Astrocyte (in vitro differentiated cells and primary cell): Measurements from ENCODE around the gene GRIP1. TPM values are rescaled to one million over a fixed set of nuclear protein-coding genes. Genes with fewer than 3 reads are reported as not detected.

Experiments used
- DNase-seq: peaks from one replicate; pipeline ENCODE4 v3.0.0-alpha.2; 2010; ENCODE audit warnings: low read depth
- FAIRE-seq: peaks from 2 replicates; lab custom pipeline; 2011; peaks lifted over from hg19 to GRCh38; lab: Jason Lieb, UNC
- H2AFZ ChIP-seq: 2 replicates; pipeline ENCODE4 v1.6.0; 2012; ENCODE audit warnings: low read depth, low read length, inconsistent platforms
- H3K27ac ChIP-seq: 2 replicates; pipeline ENCODE4 v1.5.1; 2011; ENCODE audit warnings: low read depth, low read length, inconsistent platforms
- H3K27me3 ChIP-seq: 2 replicates; pipeline ENCODE4 v1.6.0; 2011; ENCODE audit warnings: low read length, inconsistent platforms; ENCODE audit not compliant: insufficient read depth
- H3K36me3 ChIP-seq: 2 replicates; pipeline ENCODE4 v1.5.1; 2011; ENCODE audit warnings: low read length, inconsistent platforms; ENCODE audit not compliant: insufficient read depth
- H3K4me1 ChIP-seq: 2 replicates; pipeline ENCODE4 v1.5.1; 2011; ENCODE audit warnings: low read length, inconsistent platforms; ENCODE audit not compliant: insufficient read depth
- H3K4me2 ChIP-seq: 2 replicates; pipeline ENCODE4 v1.6.0; 2012; ENCODE audit warnings: low read length, inconsistent platforms
- H3K4me3 ChIP-seq: 2 replicates; pipeline ENCODE4 v1.5.1; 2011; ENCODE audit warnings: low read depth, mild to moderate bottlenecking, low read length, inconsistent platforms; ENCODE audit not compliant: insufficient read depth
- H3K79me2 ChIP-seq: 2 replicates; pipeline ENCODE4 v1.6.0; 2012; ENCODE audit warnings: mild to moderate bottlenecking, low read length, inconsistent platforms; ENCODE audit not compliant: insufficient read depth
- H3K9ac ChIP-seq: 2 replicates; pipeline ENCODE4 v1.6.0; 2012; ENCODE audit warnings: mild to moderate bottlenecking, low read length, inconsistent platforms
- H3K9me3 ChIP-seq: 2 replicates; pipeline ENCODE4 v1.5.1; 2012; ENCODE audit warnings: low read depth, mild to moderate bottlenecking, low read length, inconsistent platforms; ENCODE audit not compliant: insufficient read depth
- H4K20me1 ChIP-seq: 2 replicates; pipeline ENCODE4 v1.6.0; 2012; ENCODE audit warnings: low read length, inconsistent platforms; ENCODE audit not compliant: insufficient read depth
- H3K27ac Mint-ChIP-seq: one replicate; pipeline ENCODE4 v1.8.0; 2021; ENCODE audit warnings: mild to moderate bottlenecking, mixed read lengths; ENCODE audit not compliant: unreplicated experiment
- H3K27me3 Mint-ChIP-seq: one replicate; pipeline ENCODE4 v1.8.0; 2021; ENCODE audit warnings: low read depth, mixed read lengths; ENCODE audit not compliant: unreplicated experiment
- H3K36me3 Mint-ChIP-seq: one replicate; pipeline ENCODE4 v1.8.0; 2021; ENCODE audit warnings: low read depth, mixed read lengths; ENCODE audit not compliant: unreplicated experiment
- H3K4me1 Mint-ChIP-seq: one replicate; pipeline ENCODE4 v1.8.0; 2021; ENCODE audit warnings: low read depth, mixed read lengths; ENCODE audit not compliant: unreplicated experiment
- H3K4me3 Mint-ChIP-seq: one replicate; pipeline ENCODE4 v1.8.0; 2021; ENCODE audit warnings: mild to moderate bottlenecking, moderate library complexity, mixed read lengths; ENCODE audit not compliant: unreplicated experiment
- H3K9me3 Mint-ChIP-seq: one replicate; pipeline ENCODE4 v1.8.0; 2021; ENCODE audit warnings: mild to moderate bottlenecking, mixed read lengths; ENCODE audit not compliant: unreplicated experiment
- EZH2 ChIP-seq: IDR thresholded peaks from 2 replicates; pipeline ENCODE4 v1.6.1; 2012; ENCODE audit warnings: mild to moderate bottlenecking, low read length, inconsistent platforms; ENCODE audit not compliant: insufficient read depth
- total RNA-seq: library from RNA; stranded (reverse); gene quantifications from 2 replicates; pipeline ENCODE4 v1.2.1, GENCODE V29; 2021
- TF ChIP-seq, protein P1 (sequence below): IDR thresholded peaks from 2 replicates; pipeline ENCODE4 v1.5.1; 2011; ENCODE audit warnings: low read depth, mild to moderate bottlenecking, inconsistent platforms, low read length, moderate library complexity; ENCODE audit not compliant: insufficient read depth

GRIP1 gene
- total RNA-seq, 1 donor from 2014 or later: 16.7 TPM

- Histone ChIP-seq H3K4me3 (no peak overlapping the region), H3K4me1 (no peaks in the 10 kb centered on the region), H2AFZ (no peak overlapping the region), H3K79me2 (no peaks in the 10 kb centered on the region), H3K9me3 (no peaks in the 10 kb centered on the region), H3K36me3 (no peaks in the 10 kb centered on the region), H4K20me1 (no peaks in the 10 kb centered on the region), H3K4me2 (no peak overlapping the region), H3K27ac (no peak overlapping the region), H3K27me3 (no peaks in the 10 kb centered on the region), H3K9ac (no peak overlapping the region)
- no peaks in the 10 kb centered on the region for H3K4me1 Mint-ChIP-seq
- FAIRE-seq: no peak
- H3K27me3 Mint-ChIP-seq: no peaks in the 10 kb centered on the region
- DNase-seq: no peak
- H3K36me3 Mint-ChIP-seq: peaks cover 2% of the 10 kb centered on the region
- H3K9me3 Mint-ChIP-seq: no peaks in the 10 kb centered on the region
- no peak overlapping the region for H3K4me3 Mint-ChIP-seq
- TF ChIP-seq, protein P1, sequence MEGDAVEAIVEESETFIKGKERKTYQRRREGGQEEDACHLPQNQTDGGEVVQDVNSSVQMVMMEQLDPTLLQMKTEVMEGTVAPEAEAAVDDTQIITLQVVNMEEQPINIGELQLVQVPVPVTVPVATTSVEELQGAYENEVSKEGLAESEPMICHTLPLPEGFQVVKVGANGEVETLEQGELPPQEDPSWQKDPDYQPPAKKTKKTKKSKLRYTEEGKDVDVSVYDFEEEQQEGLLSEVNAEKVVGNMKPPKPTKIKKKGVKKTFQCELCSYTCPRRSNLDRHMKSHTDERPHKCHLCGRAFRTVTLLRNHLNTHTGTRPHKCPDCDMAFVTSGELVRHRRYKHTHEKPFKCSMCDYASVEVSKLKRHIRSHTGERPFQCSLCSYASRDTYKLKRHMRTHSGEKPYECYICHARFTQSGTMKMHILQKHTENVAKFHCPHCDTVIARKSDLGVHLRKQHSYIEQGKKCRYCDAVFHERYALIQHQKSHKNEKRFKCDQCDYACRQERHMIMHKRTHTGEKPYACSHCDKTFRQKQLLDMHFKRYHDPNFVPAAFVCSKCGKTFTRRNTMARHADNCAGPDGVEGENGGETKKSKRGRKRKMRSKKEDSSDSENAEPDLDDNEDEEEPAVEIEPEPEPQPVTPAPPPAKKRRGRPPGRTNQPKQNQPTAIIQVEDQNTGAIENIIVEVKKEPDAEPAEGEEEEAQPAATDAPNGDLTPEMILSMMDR: no peak
- no peak for TF ChIP-seq EZH2
- no peak overlapping the region for H3K27ac Mint-ChIP-seq
These were observed 222.3 kb downstream of the GRIP1 start for GRCh38 chr12:66456612-66457011.

DNA sequence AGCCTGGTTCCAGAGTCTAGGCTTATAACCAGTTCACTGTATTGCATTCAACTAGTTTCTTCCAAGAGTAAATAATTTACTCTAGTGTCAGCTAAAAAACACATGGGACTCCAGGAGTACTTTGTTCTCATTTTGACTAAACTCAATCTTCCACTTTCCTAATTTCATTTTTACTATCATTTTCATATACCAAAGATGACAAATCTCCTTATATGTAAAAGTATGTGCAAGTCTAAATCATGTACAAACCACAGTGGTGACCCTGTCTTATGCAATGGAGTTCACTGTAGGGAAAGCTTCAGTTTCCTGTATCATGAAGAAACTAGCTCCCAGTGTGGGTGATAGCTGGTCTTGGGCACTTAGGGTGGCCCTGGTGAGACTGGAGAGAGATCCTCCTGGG is 225.0 kb downstream of the GRIP1 start:
- DNase-seq: no peak
- no peaks in the 10 kb centered on the region for H3K4me1 ChIP-seq
- Mint-ChIP-seq H3K36me3 (peaks cover 2% of the 10 kb centered on the region), H3K9me3 (no peaks in the 10 kb centered on the region), H3K4me1 (no peaks in the 10 kb centered on the region), H3K4me3 (no peak overlapping the region), H3K27me3 (no peaks in the 10 kb centered on the region), H3K27ac (no peak overlapping the region)
- no peak overlapping the region for H2AFZ ChIP-seq
- H3K9me3 ChIP-seq: no peaks in the 10 kb centered on the region
- H3K4me3 ChIP-seq: no peak overlapping the region
- H4K20me1 ChIP-seq: no peaks in the 10 kb centered on the region
- no peak overlapping the region for H3K9ac ChIP-seq
- TF ChIP-seq, protein P1: no peak
- TF ChIP-seq EZH2: no peak
- no peaks in the 10 kb centered on the region for H3K27me3 ChIP-seq
- no peak for FAIRE-seq
- no peaks in the 10 kb centered on the region for H3K79me2 ChIP-seq
- no peak overlapping the region for H3K27ac ChIP-seq
- no peaks in the 10 kb centered on the region for H3K36me3 ChIP-seq
- H3K4me2 ChIP-seq: no peak overlapping the region

DNA sequence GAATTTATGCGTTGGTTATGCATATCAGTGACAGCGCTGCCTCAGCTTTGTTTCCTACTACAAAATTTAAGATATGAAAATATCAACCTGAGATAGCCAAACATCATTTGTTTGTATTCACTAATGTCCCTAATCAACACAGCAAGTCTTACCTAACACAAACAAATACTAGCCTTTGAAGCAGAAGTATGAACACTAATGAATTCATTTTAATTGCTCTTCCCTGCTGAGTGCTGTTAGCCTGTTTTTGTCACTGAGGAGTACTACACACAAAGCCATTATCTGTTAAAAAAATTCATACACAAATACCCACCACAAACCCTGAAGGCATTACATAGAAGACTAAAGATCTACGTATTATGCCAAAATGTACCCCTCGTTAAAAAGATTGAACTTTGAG is 225.8 kb downstream of the GRIP1 start:
- no peaks in the 10 kb centered on the region for H3K4me1 Mint-ChIP-seq
- peaks cover 2% of the 10 kb centered on the region for H3K36me3 Mint-ChIP-seq
- no peak overlapping the region for H3K4me3 Mint-ChIP-seq
- no peaks in the 10 kb centered on the region for H3K27me3 Mint-ChIP-seq
- H3K9me3 ChIP-seq: no peaks in the 10 kb centered on the region
- no peak overlapping the region for H2AFZ ChIP-seq
- no peak for FAIRE-seq
- no peak overlapping the region for H3K27ac ChIP-seq
- no peaks in the 10 kb centered on the region for H3K79me2 ChIP-seq
- no peaks in the 10 kb centered on the region for H4K20me1 ChIP-seq
- no peak overlapping the region for H3K4me3 ChIP-seq
- no peak overlapping the region for H3K27ac Mint-ChIP-seq
- H3K27me3 ChIP-seq: no peaks in the 10 kb centered on the region
- H3K36me3 ChIP-seq: no peaks in the 10 kb centered on the region
- H3K9ac ChIP-seq: no peak overlapping the region
- no peak overlapping the region for H3K4me2 ChIP-seq
- no peaks in the 10 kb centered on the region for H3K4me1 ChIP-seq
- no peaks in the 10 kb centered on the region for H3K9me3 Mint-ChIP-seq
- TF ChIP-seq EZH2: no peak
- TF ChIP-seq, protein P1: no peak
- no peak for DNase-seq
